SK-N-SH (cell line): ENCODE measurements around the gene DGKH. TPM values are rescaled to one million over a fixed set of nuclear protein-coding genes. Genes with fewer than 3 reads are reported as not detected.

Experiments used
- CTCF ChIA-PET: fragments of 300-600, 350-600 bp; formaldehyde crosslinking; extraction: SDS; loops from one replicate; lab custom pipeline; 2021; lab: Yijun Ruan, JAX
- POLR2A ChIA-PET: fragments of 350-600 bp; sonication (Branson Sonifier 250); formaldehyde crosslinking; extraction: SDS; loops from one replicate; lab custom pipeline; 2020; ENCODE audit warnings: antibody characterized with exemption, inconsistent platforms; lab: Yijun Ruan, JAX
- DNase-seq: peaks from one replicate; pipeline ENCODE4 v3.0.0; 2012
- H2AFZ ChIP-seq: fragments of 200-600 bp; sonication (generic); 2 replicates; pipeline ENCODE4 v1.8.1; 2016; ENCODE audit warnings: antibody characterized with exemption, mild to moderate bottlenecking, low read depth
- H3F3A ChIP-seq: fragments of 200-600 bp; sonication (generic); replicated peaks from 2 replicates; pipeline ENCODE3; 2016; ENCODE audit warnings: antibody characterized with exemption, mild to moderate bottlenecking; ENCODE audit not compliant: insufficient read depth
- H3K27ac ChIP-seq, 2 experiments: fragments of 200-500 bp in 1 of 2; fragments of 200-600 bp in 1 of 2; sonication (Bioruptor generic) in 1 of 2; sonication (generic), shearing (Covaris generic) in 1 of 2; 2 replicates each; pipeline versions ENCODE4 v1.5.1 to v1.6.1; 2014 to 2016; ENCODE audit warnings: low read depth in 2 of 2, inconsistent platforms in 1 of 2, low read length in 1 of 2, mild to moderate bottlenecking in 1 of 2, mixed read lengths in 1 of 2
- H3K27me3 ChIP-seq: fragments of 200-600 bp; sonication (generic), shearing (Covaris generic); 2 replicates; pipeline ENCODE4 v1.6.1; 2016; ENCODE audit warnings: mixed run types; ENCODE audit not compliant: insufficient read depth
- H3K36me3 ChIP-seq, 2 experiments: fragments of 200-500 bp in 1 of 2; fragments of 200-600 bp in 1 of 2; sonication (Bioruptor generic) in 1 of 2; sonication (generic) in 1 of 2; replicated peaks in 1 of 2; 2 replicates each; pipeline versions ENCODE3 to v1.5.1; 2014 to 2016; ENCODE audit warnings: low read length in 1 of 2, mild to moderate bottlenecking in 1 of 2; ENCODE audit not compliant: insufficient read depth in 2 of 2, control insufficient read depth in 1 of 2
- H3K4me1 ChIP-seq, 2 experiments: fragments of 200-500 bp in 1 of 2; fragments of 200-600 bp in 1 of 2; sonication (Bioruptor generic) in 1 of 2; sonication (generic), shearing (Covaris generic) in 1 of 2; 2 replicates each; pipeline versions ENCODE4 v1.5.1 to v1.6.1; 2014 to 2016; ENCODE audit warnings: low read depth in 1 of 2, low read length in 1 of 2, mixed run types in 1 of 2; ENCODE audit not compliant: insufficient read depth in 2 of 2, control insufficient read depth in 1 of 2
- H3K4me2 ChIP-seq: fragments of 200-600 bp; sonication (generic), shearing (Covaris generic); 2 replicates; pipeline ENCODE4 v1.6.1; 2017; ENCODE audit warnings: mixed run types
- H3K4me3 ChIP-seq, 2 experiments: fragments of 200-500 bp in 1 of 2; fragments of 200-600 bp in 1 of 2; sonication (Bioruptor generic) in 1 of 2; sonication (generic), shearing (Covaris generic) in 1 of 2; 2 replicates each; pipeline versions ENCODE4 v1.5.1 to v1.8.1; 2014 to 2016; ENCODE audit warnings: low read depth in 2 of 2, inconsistent platforms in 1 of 2, low read length in 1 of 2, mild to moderate bottlenecking in 1 of 2, mixed read lengths in 1 of 2, moderate library complexity in 1 of 2
- H3K79me2 ChIP-seq: fragments of 200-600 bp; sonication (generic); 2 replicates; pipeline ENCODE4 v1.8.1; 2017; ENCODE audit warnings: mild to moderate bottlenecking; ENCODE audit not compliant: insufficient read depth
- H3K9ac ChIP-seq: fragments of 200-600 bp; sonication (generic); 2 replicates; pipeline ENCODE4 v1.6.1; 2017; ENCODE audit warnings: mixed run types
- H3K9me2 ChIP-seq: fragments of 200-600 bp; sonication (generic); 2 replicates; pipeline ENCODE4 v1.6.1; 2017; ENCODE audit warnings: mixed run types
- H3K9me3 ChIP-seq: fragments of 200-600 bp; sonication (generic); 2 replicates; pipeline ENCODE4 v1.6.1; 2017; ENCODE audit warnings: mixed run types, mild to moderate bottlenecking, moderate library complexity
- H4K20me1 ChIP-seq: fragments of 200-600 bp; sonication (generic); 2 replicates; pipeline ENCODE4 v1.6.1; 2017; ENCODE audit warnings: mild to moderate bottlenecking, mixed run types; ENCODE audit not compliant: insufficient read depth
- FOXJ3 ChIP-seq: sonication (generic); formaldehyde crosslinking; IDR thresholded peaks from 2 replicates; pipeline ENCODE4 v1.5.1; 2020; ENCODE audit warnings: mild to moderate bottlenecking, missing genetic modification reagents
- GABPA ChIP-seq: IDR thresholded peaks from 2 replicates; pipeline ENCODE4 v1.4.0; 2012; ENCODE audit warnings: low read depth, mild to moderate bottlenecking
- IRF3 ChIP-seq: fragments of 150-350 bp; IDR thresholded peaks from 2 replicates; pipeline ENCODE4 v1.6.1; 2016; ENCODE audit warnings: mild to moderate bottlenecking, low read depth, low read length
- MAX ChIP-seq: IDR thresholded peaks from 2 replicates; pipeline ENCODE4 v1.4.0; 2012; ENCODE audit warnings: low read depth
- NRF1 ChIP-seq: IDR thresholded peaks from 2 replicates; pipeline ENCODE4 v1.6.1; 2012; ENCODE audit warnings: low read depth, mild to moderate bottlenecking, low read length
- POLR2AphosphoS5 ChIP-seq: IDR thresholded peaks from 2 replicates; pipeline ENCODE4 v1.6.1; 2012; ENCODE audit warnings: low read depth, low read length
- RCOR1 ChIP-seq: fragments of 150-350 bp; IDR thresholded peaks from 2 replicates; pipeline ENCODE4 v1.6.1; 2017; ENCODE audit warnings: antibody characterized with exemption, low read length
- REST ChIP-seq: IDR thresholded peaks from 2 replicates; pipeline ENCODE4 v1.6.1; 2012; ENCODE audit warnings: mild to moderate bottlenecking, low read depth, low read length, moderate library complexity
- RFX5 ChIP-seq: IDR thresholded peaks from 2 replicates; pipeline ENCODE4 v1.6.1; 2012; ENCODE audit warnings: mild to moderate bottlenecking, improper control_type of control experiment, low read length
- SIN3A ChIP-seq: IDR thresholded peaks from 2 replicates; pipeline ENCODE4 v1.6.1; 2012; ENCODE audit warnings: low read depth, mild to moderate bottlenecking, low read length, moderate library complexity, borderline replicate concordance
- TEAD4 ChIP-seq: IDR thresholded peaks from 2 replicates; pipeline ENCODE4 v1.4.0; 2012; ENCODE audit warnings: mild to moderate bottlenecking, borderline replicate concordance; ENCODE audit not compliant: insufficient read depth
- YY1 ChIP-seq: IDR thresholded peaks from 2 replicates; pipeline ENCODE4 v1.4.0; 2012; ENCODE audit warnings: low read depth, mild to moderate bottlenecking
- WGBS: methylation state at CpG from one replicate; pipeline ENCODE4 v1.1.6; 2017; ENCODE audit warnings: low lambda C conversion rate; 5-methylcytosine and 5-hydroxymethylcytosine counted together
- polyA plus RNA-seq, 3 experiments: library from polyadenylated mRNA; depleted of rRNA; stranded (reverse); fragments of >200 nt; gene quantifications; 2 replicates each; pipeline ENCODE4 v1.2.3, GENCODE V29; 2012

The DGKH gene
- polyA plus RNA-seq, 1 of the 3 experiments (the other 2 are of a cell fraction), result 2.5 TPM

- H3K4me1 ChIP-seq, result peaks cover 7 to 11% of the 10 kb centered on the region in 2 experiments; a peak in 3 of 4 replicates
- no peak overlapping the region for H3K4me3 ChIP-seq
- H2AFZ ChIP-seq, result no peak overlapping the region
- no peak overlapping the region for H3K9ac ChIP-seq
- no peaks in the 10 kb centered on the region for H3K79me2 ChIP-seq
- POLR2A ChIA-PET, result no interaction called here
- peaks cover 10 to 22% of the 10 kb centered on the region in 2 experiments for H3K36me3 ChIP-seq
- CTCF ChIA-PET, result no interaction called here
- no peaks in the 10 kb centered on the region for H3K9me2 ChIP-seq
- H3K4me2 ChIP-seq, result no peak overlapping the region
- 65% methylated on average over 3 of the region's 3 CpGs for WGBS
- H4K20me1 ChIP-seq, result no peaks in the 10 kb centered on the region
- no peak overlapping the region for H3K27ac ChIP-seq
- TF ChIP-seq FOXJ3 (CRISPR knock-in tag) (no peak), RFX5 (no peak), MAX (no peak), IRF3 (no peak), SIN3A (no peak), TEAD4 (no peak), YY1 (no peak), REST (no peak), GABPA (no peak)
- TF ChIP-seq, all 33 proteins: peak for 0
- Histone ChIP-seq H3K9me3 (no peaks in the 10 kb centered on the region), H3F3A (peaks cover 4% of the 10 kb centered on the region), H3K27me3 (no peaks in the 10 kb centered on the region)
- DNase-seq, result no peak
Observed at GRCh38 chr13:42129033-42129432, 80.6 kb downstream of the DGKH start.

- Histone ChIP-seq H3K9me3 (no peaks in the 10 kb centered on the region), H3K4me2 (no peak overlapping the region), H3K4me3 (no peak overlapping the region), H3K9me2 (no peaks in the 10 kb centered on the region), H4K20me1 (no peaks in the 10 kb centered on the region)
- CTCF ChIA-PET, result no interaction called here
- 100% methylated on average over 3 of the region's 3 CpGs for WGBS
- TF ChIP-seq RCOR1, result no peak
- TF ChIP-seq GABPA, result no peak
- TF ChIP-seq NRF1, result no peak
- no peak for TF ChIP-seq POLR2AphosphoS5
- TF ChIP-seq, all 33 proteins: peak for 0
- Histone ChIP-seq H3K27me3 (no peaks in the 10 kb centered on the region), H3K9ac (no peak overlapping the region), H3K36me3 (peaks cover 0 to 15% of the 10 kb centered on the region in 2 experiments), H3K79me2 (no peaks in the 10 kb centered on the region), H3K27ac (no peak overlapping the region), H2AFZ (no peak overlapping the region), H3K4me1 (peaks cover 0 to 24% of the 10 kb centered on the region in 2 experiments; a peak in 3 of 4 replicates), H3F3A (peaks cover 23% of the 10 kb centered on the region)
- no peak for DNase-seq
- POLR2A ChIA-PET, result no interaction called here
Observed at GRCh38 chr13:42136518-42136917, 88.1 kb downstream of the DGKH start.
